Liver (tissue), 3 donors: ENCODE measurements around the gene RYR2.

Experiments
- EGR1 ChIP-seq, 2 donors: IDR thresholded peaks; 2 replicates each; pipeline ENCODE4 v1.6.1; 2016 to 2018; ENCODE audit warnings: antibody characterized with exemption in 2 of 2, low read depth in 2 of 2
- TAF1 ChIP-seq: conservative IDR thresholded peaks from 2 replicates; pipeline ENCODE4 v1.6.1; 2016; ENCODE audit warnings: antibody characterized with exemption, mild to moderate bottlenecking
- TF ChIP-seq, protein P1 (sequence below): fragments of 150-350 bp; IDR thresholded peaks from 2 replicates; pipeline ENCODE4 v1.5.1; 2017; ENCODE audit warnings: improper control_type of control experiment, low read depth, low read length; ENCODE audit not compliant: missing input control
- donor health status: healthy.
- donor health status: healthy.

DNA sequence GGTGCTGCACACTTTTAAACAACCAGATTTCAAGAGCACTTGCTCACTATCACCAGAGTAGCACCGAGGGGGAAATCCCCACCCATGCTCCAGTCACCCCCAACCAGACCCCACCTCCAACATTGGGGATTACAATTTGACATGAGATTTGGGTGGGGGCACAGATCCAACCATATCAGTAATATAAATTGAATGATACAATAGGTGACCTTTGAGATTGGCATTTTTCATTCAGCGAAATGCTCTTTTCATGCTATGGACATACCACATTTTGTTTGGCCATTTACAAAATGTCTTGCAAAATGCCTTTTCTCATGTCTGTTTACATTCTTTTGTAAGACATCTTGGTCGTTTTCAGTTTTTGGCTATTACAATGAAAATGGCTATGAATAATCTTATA lies 23.9 kb downstream of the RYR2 start:
- TF ChIP-seq, protein P1, sequence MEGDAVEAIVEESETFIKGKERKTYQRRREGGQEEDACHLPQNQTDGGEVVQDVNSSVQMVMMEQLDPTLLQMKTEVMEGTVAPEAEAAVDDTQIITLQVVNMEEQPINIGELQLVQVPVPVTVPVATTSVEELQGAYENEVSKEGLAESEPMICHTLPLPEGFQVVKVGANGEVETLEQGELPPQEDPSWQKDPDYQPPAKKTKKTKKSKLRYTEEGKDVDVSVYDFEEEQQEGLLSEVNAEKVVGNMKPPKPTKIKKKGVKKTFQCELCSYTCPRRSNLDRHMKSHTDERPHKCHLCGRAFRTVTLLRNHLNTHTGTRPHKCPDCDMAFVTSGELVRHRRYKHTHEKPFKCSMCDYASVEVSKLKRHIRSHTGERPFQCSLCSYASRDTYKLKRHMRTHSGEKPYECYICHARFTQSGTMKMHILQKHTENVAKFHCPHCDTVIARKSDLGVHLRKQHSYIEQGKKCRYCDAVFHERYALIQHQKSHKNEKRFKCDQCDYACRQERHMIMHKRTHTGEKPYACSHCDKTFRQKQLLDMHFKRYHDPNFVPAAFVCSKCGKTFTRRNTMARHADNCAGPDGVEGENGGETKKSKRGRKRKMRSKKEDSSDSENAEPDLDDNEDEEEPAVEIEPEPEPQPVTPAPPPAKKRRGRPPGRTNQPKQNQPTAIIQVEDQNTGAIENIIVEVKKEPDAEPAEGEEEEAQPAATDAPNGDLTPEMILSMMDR, result no peak
- TF ChIP-seq TAF1 (no peak), EGR1 (IDR thresholded peaks at IDR 0.05; ENCODE audit: low read depth in 2 of 2) (no peak)
